Activated T-helper 17 cell treated with anti-CD3 and anti-CD28 coated beads, Interleukin-2, amount 50 U/mL, for 72 hours (primary cell): ENCODE data around the gene PCARE. TPM values are rescaled to one million over a fixed set of nuclear protein-coding genes. Genes with fewer than 3 reads are reported as not detected.

Experiments used
- ATAC-seq: fragments of 150-1000 bp; cut with Tn5 transposase; replicated peaks from 2 replicates; pipeline ENCODE4 v1.10.0; 2021; ENCODE audit warnings: mild to moderate bottlenecking, moderate library complexity
- H3K27ac Mint-ChIP-seq: one replicate; pipeline ENCODE4 v1.8.0; 2022; ENCODE audit warnings: mixed read lengths
- H3K27me3 Mint-ChIP-seq: one replicate; pipeline ENCODE4 v1.8.0; 2022; ENCODE audit warnings: mixed read lengths
- H3K36me3 Mint-ChIP-seq: one replicate; pipeline ENCODE4 v1.8.0; 2022; ENCODE audit warnings: low read depth, mild to moderate bottlenecking, mixed read lengths
- H3K4me1 Mint-ChIP-seq: one replicate; pipeline ENCODE4 v1.8.0; 2022; ENCODE audit warnings: mixed read lengths
- H3K4me3 Mint-ChIP-seq: one replicate; pipeline ENCODE4 v1.8.0; 2022; ENCODE audit warnings: mild to moderate bottlenecking, mixed read lengths
- H3K9me3 Mint-ChIP-seq: one replicate; pipeline ENCODE4 v1.8.0; 2022; ENCODE audit warnings: mixed read lengths
- total RNA-seq, 2 donors: library from RNA; stranded (reverse); gene quantifications; one replicate each; pipeline ENCODE4 v1.2.3, GENCODE V29; 2022

Gene PCARE
- total RNA-seq, 2 donors from 2014 or later = not detected

GRCh38 chr2:29017716-29018435 is 56.4 kb downstream of the PCARE start:
- ATAC-seq = no peak
- H3K9me3 Mint-ChIP-seq = no peaks in the 10 kb centered on the region
- peak overlapping the region; percentile 7 for H3K4me3 Mint-ChIP-seq
- no peaks in the 10 kb centered on the region for H3K27me3 Mint-ChIP-seq
- H3K4me1 Mint-ChIP-seq = peaks cover 51% of the 10 kb centered on the region
- peak overlapping the region; percentile 79 for H3K27ac Mint-ChIP-seq
- H3K36me3 Mint-ChIP-seq = no peaks in the 10 kb centered on the region

GRCh38 chr2:29016504-29016903 is 57.8 kb downstream of the PCARE start:
- H3K27me3 Mint-ChIP-seq = no peaks in the 10 kb centered on the region
- peaks cover 56% of the 10 kb centered on the region for H3K4me1 Mint-ChIP-seq
- H3K4me3 Mint-ChIP-seq = peak overlapping the region; percentile 83
- H3K27ac Mint-ChIP-seq = peak overlapping the region; percentile 87
- no peaks in the 10 kb centered on the region for H3K36me3 Mint-ChIP-seq
- H3K9me3 Mint-ChIP-seq = no peaks in the 10 kb centered on the region
- no peak for ATAC-seq

DNA sequence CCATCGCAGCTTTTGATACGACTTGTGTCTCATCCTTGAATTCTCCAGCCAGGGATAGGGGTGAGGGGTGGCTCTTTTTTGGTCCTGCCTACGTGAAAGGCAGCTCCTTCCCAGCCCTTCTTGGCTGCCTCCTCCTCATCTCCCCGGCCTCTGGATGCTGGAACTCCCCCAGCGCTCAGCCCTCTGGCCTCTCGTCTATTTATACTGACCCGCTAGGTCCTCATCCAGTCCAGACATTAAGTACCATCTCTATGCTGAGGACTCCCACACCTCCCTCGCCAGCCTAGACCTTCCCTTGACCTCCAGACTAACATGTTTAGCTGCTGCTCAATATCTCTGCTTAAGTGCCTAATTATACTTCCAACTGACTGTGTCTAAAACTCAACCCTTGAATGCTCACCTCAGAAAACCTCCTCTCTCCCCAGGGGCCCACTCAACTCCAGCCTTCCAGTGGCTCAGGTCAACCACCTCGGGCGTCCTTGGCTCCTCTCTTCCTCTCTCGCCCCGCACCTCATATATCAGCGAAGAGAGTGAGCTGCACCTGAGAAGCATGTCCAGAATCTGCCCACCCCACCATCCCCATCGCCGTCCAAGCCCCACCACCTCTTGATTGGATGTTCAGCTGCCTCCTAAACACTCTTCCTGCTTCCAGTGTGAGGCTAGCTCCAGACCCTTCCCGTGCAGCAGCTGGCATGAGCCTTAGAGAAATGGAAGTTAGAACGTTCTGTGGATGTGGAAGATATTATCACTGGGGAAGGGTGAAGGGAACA is 58.4 kb downstream of the PCARE start:
- no peaks in the 10 kb centered on the region for H3K36me3 Mint-ChIP-seq
- no peaks in the 10 kb centered on the region for H3K9me3 Mint-ChIP-seq
- H3K27me3 Mint-ChIP-seq = no peaks in the 10 kb centered on the region
- ATAC-seq = no peak
- H3K4me1 Mint-ChIP-seq = peaks cover 63% of the 10 kb centered on the region
- H3K27ac Mint-ChIP-seq = peak overlapping the region; percentile 87
- H3K4me3 Mint-ChIP-seq = peak overlapping the region; percentile 83

- H3K27ac Mint-ChIP-seq = peak overlapping the region; percentile 87
- H3K4me3 Mint-ChIP-seq = peak overlapping the region; percentile 83
- peaks cover 64% of the 10 kb centered on the region for H3K4me1 Mint-ChIP-seq
- no peaks in the 10 kb centered on the region for H3K36me3 Mint-ChIP-seq
- H3K27me3 Mint-ChIP-seq = no peaks in the 10 kb centered on the region
- ATAC-seq = peak; percentile 87
- H3K9me3 Mint-ChIP-seq = no peaks in the 10 kb centered on the region
These were observed 59.4 kb downstream of the PCARE start for GRCh38 chr2:29014811-29015421.

DNA sequence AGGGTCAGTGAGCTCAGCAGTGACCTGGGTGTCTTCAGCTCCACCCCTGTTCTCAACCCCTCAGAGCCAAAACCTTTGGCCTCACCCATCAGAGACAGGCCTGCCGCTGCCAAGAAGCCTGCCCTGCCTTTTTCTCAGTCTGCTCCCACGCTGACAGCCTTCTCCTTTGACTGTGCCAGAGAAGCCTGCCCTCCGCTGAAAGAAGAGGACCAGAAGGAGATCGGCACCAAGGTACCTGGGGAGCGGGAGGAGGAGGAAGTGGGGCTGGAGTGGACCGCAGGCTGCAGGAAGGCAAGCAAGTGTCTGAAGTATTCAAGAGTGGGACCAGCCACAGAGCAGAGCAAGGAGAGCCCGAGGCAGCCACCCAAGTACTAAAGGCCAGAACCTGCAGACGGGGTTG is 60.0 kb downstream of the PCARE start:
- Mint-ChIP-seq H3K27ac (peak overlapping the region; percentile 87), H3K4me3 (peak overlapping the region; percentile 83), H3K27me3 (no peaks in the 10 kb centered on the region), H3K36me3 (no peaks in the 10 kb centered on the region), H3K4me1 (peaks cover 62% of the 10 kb centered on the region), H3K9me3 (no peaks in the 10 kb centered on the region)
- peak; percentile 28 for ATAC-seq

DNA sequence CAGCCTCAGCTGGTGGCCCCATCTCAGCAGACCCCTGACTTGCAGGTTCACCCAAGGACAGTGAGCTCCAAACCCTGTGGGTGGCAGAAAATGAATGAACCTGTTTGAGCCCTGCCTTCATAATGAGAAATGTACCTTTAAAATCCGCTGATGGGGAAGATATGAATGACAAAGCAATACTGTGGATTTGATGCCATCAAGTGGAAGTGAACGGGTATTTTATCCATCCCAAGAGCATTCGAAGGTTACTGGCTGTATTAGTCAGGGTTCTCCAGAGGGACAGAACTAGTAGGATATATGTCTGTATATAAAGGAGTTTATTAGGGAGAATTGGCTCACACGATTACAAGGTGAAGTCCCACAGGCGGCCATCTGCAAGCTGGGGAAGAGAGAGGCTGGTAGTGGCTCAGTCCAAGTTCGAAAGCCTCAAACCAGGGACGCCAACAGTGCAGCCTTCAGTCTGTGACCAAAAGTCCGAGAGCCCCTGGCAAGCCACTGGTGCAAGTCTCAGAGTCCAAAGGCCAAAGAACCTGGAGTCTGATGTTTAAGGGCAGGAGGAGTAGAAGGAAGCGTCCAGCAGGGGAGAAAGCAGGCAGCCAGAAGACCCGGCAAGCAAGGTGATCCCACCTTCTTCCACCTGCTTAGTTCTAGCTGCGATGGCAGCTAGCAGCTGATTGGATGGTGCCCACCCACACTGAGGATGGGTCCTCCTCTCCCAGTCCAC is 61.1 kb downstream of the PCARE start:
- H3K9me3 Mint-ChIP-seq = no peaks in the 10 kb centered on the region
- no peaks in the 10 kb centered on the region for H3K36me3 Mint-ChIP-seq
- peaks cover 67% of the 10 kb centered on the region for H3K4me1 Mint-ChIP-seq
- H3K27me3 Mint-ChIP-seq = no peaks in the 10 kb centered on the region
- H3K4me3 Mint-ChIP-seq = peak overlapping the region; percentile 83
- peak overlapping the region; percentile 87 for H3K27ac Mint-ChIP-seq
- no peak for ATAC-seq

GRCh38 chr2:29012211-29012681 is 62.1 kb downstream of the PCARE start:
- Mint-ChIP-seq H3K27ac (peak overlapping the region; percentile 91), H3K36me3 (no peaks in the 10 kb centered on the region), H3K4me3 (peak overlapping the region; percentile 83), H3K27me3 (no peaks in the 10 kb centered on the region), H3K4me1 (peaks cover 63% of the 10 kb centered on the region), H3K9me3 (no peaks in the 10 kb centered on the region)
- no peak for ATAC-seq

Other genes starting within 250 kb of the PCARE start
- gene TRMT61B, start 204.2 kb downstream of the PCARE start, total RNA-seq = 10 to 100 TPM; 14.7 to 20.0 TPM
- gene WDR43, start 179.9 kb downstream of the PCARE start, total RNA-seq = 100 to 1,000 TPM in 1 of 2 donors, 10 to 100 TPM in 1; 63.7 to 146 TPM
- 1 to 10 TPM; 3.0 to 4.3 TPM for gene TOGARAM2, start 93.2 kb downstream of the PCARE start, total RNA-seq
- 10 to 100 TPM; 23.3 to 24.5 TPM for gene CLIP4, start 40.9 kb upstream of the PCARE start, total RNA-seq